NCI-H446 treated with DMSO at 0.1 percent for 48 hours (cell line): ENCODE results near the gene MEGF11.

Experiments
- DNase-seq: peaks from one replicate; lab custom pipeline; 2025; lab: John Stamatoyannopoulos, UW

The MEGF11 gene

DNA sequence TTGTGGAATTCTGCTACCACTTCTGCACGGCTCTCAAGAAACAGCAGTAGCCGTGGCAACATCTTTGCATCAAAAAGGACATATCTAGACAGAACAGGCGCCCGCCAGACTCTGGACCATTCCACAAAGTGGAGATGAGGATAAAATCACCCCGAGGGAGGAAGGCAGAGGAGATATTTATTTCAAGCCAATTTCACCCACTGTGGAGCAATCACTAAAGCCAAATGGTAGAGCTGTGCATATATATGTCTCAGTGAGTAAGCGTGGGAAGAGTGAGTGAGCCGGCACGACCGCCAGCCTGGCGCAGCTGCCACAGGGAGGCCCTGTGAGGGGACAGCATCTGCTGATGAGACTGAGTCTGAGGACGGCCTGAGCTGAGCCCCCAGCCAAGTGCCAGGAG is 111.3 kb downstream of the MEGF11 start:
- DNase-seq, result no peak

DNA sequence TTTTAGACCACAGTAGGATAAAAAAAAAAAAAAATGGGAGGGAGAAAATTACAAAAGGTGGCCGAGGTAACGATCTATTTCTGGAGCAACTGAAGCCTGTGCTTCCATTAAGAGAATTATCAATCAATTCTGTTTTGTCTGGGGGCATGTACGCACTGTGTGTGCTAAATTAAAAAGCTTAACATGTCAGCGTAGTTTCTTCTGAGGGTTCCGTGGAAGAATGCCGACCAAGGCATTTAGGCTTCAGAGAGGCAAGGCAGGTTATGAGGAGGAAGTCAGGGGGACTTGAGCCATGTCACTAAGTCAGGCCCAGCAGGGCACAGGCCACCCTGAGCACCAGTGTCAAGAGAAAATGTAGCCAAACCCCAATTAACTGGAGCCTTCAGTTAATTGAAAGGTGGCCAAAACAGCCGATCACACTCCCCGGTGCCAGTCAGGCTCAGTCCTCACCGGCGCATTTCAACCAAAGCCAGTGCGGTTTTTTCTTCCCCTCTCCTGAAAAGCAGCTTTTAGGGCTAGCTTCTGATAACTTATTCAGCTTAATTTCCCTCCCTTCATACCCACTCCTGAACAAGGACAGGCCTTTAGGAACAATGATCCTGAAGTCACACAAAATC is 113.9 kb downstream of the MEGF11 start:
- no peak for DNase-seq

DNA sequence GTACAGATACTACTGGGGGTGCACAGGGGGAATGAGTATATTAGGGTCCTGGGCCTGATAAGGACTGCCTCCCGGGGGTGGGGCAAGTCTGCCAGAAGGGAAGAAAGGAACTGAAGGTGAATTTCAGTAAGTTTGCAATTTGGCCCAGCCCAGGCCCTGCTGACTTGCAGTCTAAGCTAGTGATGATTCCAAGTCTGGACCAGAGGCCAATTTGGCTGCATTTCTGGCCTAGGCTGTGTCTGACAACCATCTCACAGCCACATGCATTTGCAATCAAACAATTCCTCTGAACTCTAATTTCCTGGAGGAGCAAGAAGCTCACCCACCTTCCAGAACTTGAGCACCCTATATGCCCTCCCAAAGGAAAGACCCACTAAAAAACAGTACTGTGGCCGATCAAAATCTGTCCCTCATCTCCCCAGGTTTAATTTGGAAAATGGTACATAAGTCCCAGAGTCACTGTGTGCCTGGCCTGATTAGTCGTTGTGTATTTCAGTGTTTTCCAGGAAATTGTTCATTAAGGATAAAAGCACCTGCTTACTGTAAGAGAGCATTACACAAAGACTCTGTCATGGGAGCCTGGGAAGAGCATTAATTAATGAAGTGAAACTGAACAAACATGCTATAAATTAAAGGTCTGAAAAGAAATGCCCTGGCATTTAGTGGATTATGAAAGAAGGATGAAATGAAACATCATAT is 114.5 kb downstream of the MEGF11 start:
- DNase-seq, result no peak

DNA sequence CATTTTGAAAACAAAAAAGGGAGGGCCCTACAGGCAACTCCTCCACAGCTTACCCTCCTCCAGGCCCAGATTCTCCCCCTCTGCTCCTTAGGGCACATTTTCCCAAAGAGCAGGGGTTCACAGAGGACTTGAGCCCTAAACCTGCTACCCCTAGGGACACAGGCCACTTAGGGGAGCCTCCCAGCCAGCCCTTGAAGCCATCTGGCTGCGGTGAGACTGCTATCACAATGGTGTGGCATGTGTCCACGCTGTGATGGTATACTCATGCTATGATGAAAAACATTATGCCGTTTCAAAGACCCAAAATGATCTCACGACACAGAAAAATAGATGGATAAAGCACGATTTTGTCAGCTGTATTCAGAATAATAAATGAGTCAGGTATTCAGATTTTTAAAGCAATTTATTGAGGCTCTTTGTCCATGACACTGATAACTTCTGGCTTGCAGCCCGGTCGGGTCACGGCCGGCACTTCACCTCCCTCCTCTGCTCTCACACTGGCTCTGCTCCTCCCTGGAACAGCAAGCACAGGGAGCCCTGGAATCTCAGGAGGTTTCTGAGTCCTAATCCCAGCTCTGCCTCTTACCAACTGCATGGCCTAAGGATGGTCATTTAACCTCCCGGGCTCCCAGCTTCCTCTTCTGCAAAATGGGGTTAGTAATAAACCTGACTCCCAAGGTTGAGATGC is 115.3 kb downstream of the MEGF11 start:
- no peak for DNase-seq

DNA sequence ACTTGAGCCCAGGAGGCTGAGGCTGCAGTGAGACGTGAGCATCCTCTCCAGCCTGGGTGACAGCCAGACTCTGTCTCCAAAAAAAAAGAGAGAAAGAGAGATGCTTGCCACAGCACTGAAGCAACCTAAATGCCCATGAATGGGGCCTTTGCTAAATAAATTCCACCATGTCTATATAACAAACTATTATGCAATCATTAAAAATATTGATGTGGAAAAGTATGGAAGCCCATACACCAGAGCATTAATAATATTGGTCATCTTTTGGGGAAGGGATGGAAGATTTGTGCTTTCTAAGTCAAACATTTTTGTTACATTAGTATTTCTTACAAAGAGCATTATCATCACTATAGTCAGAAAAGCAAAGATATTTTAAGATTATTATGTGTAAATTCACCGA is 116.6 kb downstream of the MEGF11 start:
- DNase-seq, result no peak

GRCh38 chr15:66135664-66136063 is 117.9 kb downstream of the MEGF11 start:
- DNase-seq, result no peak

DNA sequence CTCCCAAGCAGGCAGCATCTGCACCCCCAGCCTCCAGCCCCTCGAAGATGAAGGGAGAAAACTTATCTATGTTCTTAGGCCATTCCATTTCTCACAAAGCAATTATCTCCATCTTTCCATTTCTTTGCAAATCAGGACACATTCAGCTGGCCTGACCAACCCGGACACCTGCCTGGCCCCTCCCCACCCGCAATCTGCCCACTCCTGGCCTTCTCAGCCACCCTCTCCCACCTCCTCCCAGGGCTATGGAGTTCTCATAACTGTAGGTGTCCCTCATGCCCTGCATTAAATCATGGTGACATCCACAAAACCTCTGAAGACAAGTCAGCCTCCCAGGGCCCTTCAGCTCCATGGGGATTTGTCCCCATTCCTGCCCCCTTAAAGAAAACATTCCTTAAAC is 119.3 kb downstream of the MEGF11 start:
- no peak for DNase-seq

DNA sequence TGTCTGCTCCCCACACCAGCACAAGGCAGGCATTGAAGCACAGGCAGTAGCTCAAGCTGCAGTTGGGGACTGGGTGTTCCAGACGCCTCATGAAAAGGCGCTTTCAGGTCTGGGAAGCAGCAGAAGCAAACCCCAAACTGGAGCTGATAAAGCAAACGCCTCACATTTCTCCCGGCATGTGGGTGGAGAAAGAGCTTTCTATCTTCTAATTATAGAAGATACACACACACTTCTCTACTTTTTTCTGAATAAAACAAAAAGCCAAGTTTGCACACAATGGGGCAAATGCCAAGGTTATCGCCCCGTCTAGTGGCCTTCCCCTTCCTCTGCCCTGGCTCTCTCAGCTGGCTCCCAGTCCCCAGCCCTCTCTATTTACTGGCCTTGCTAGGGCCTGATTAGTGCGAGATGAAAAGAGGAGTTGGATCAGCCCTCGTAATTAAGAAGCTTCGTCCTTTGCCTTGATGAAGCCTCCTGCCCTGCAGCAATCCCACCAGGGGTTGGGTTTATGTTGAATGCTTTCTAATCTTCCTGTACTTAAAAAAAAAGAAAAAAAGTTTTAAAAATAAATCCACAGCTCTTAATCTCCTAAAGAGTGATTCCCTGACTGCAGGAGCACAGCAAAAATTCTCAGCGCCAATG is 120.2 kb downstream of the MEGF11 start:
- DNase-seq, result no peak

- DNase-seq, result no peak
Measured at GRCh38 chr15:66132251-66132816, 121.2 kb downstream of the MEGF11 start.

DNA sequence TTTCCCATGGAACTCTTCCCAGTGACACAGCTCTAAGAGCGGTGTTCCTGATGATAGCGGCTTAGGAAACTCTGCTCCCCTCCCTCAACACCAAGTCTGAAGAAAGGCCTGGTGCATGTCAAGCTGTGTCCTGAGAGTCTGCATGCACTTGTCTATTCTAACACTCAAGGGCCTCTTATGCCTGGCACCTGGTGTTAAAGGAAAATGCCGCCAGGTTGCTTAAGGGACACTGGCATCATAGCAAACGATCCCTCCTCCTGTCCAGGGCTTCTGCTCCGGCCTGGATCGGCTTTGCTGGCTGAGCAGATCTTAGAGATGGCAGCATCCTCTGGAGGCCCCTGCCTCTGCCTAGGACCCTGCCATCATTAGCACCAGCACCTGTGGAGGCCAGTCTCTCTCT is 121.7 kb downstream of the MEGF11 start:
- DNase-seq, result no peak

GRCh38 chr15:66131200-66131599 is 122.3 kb downstream of the MEGF11 start:
- no peak for DNase-seq

DNA sequence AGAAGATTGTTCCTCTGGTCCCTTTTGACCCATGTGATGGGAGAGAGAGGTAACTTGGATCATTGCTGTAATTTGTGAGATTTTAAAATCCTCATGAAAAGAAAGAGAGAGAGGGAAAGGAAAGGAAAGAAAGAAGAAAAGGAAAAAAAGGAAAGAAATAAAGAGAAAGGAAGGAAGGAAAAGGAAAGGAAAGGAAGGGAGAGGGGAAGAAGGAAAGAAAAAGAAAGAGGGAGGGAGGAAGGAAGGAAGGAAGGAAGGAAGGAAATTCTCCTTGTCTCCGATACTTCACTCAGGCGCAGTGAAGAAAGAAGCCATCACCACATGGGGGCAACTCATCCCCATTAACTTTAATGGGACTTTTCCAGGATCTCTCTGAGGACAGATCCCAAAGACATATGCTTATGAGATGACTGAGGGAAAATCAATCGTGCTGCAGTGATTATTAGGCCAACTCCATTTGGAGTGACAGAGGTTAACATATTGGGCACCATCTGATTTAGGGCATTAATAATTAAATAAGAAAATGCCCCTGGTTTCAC is 123.0 kb downstream of the MEGF11 start:
- DNase-seq, result no peak

DNA sequence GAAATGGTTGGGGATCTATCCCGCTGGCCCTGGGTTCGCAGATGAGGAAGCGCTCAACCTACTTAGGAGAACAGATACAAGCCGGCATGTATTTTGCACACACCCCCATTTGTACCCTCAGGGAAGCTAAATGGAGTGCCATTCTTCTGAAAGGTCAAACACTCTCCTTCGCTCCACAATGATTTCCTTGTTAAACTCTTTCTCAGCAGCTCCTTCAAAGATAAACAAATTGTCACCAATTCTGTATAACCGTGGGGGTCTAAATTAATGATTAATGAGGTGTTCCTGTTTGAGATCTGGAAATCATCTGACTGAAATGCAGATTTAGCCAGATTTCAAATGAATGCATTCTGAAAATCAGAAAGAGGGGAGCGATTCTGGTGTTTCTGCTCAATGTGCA is 124.0 kb downstream of the MEGF11 start:
- DNase-seq, result no peak

GRCh38 chr15:66128116-66128680 is 125.4 kb downstream of the MEGF11 start:
- DNase-seq, result no peak

DNA sequence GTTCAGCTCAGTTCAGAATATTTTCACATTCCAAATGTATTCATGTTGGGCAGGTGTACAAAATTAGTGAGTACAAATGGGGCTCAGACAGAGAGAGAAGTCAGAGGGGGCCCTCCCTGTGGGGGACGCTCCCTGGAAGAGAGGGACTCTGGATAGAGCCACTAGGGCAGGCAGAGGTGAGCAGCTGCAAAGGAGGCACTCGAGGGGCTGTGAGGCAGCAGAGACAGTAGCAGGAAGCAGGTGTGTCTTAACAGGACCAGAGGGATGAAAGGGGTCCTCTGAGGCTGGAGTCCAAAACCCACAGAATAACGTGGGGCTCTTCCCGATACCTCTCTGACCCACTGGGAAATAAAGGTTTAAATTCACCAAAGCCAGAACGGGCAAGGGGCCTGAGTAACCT is 127.1 kb downstream of the MEGF11 start:
- DNase-seq, result no peak

DNA sequence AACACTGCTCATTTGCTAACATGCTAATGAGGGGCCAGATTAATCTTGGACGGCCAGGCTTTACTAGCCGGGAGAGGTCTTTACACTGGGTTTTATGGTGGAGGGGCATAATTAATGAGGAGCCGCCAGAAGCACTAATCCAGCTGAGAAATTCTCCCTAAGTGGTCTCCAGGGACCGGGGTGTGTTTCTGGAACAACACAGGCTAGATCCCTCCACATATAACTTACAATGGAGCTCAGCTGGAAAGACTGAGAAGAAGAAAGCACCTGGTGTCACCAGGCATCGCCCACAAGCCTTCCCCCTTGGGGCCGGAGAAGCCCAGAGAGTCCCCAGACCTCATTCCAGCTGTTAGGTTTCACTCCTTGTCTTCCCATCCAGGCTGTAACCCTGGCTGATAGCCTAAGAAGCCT is 127.5 kb downstream of the MEGF11 start:
- DNase-seq, result no peak

GRCh38 chr15:66124651-66125050 is 128.9 kb downstream of the MEGF11 start:
- DNase-seq, result no peak

- no peak for DNase-seq
Measured at GRCh38 chr15:66123799-66124198, 129.8 kb downstream of the MEGF11 start.

GRCh38 chr15:66120422-66120821 is 133.1 kb downstream of the MEGF11 start:
- DNase-seq, result no peak

DNA sequence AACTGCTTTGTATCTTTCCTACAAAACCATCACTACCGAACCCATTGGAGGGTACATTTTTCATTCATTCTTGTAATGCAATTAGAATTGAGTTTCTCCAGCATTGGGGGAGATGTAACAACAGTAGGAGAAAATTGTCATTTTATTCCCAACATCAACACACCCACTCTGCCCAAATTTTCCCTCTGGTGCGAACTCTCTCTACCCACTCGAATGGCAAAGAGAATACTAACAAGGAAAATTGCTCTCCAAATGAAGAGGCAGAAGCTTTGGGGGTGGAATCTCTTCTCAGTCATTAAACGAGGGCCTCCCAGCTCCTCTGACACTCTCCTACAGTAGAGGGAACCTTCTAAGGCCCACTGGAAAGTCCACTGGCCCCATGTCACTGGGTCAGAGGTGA is 135.7 kb downstream of the MEGF11 start:
- no peak for DNase-seq

DNA sequence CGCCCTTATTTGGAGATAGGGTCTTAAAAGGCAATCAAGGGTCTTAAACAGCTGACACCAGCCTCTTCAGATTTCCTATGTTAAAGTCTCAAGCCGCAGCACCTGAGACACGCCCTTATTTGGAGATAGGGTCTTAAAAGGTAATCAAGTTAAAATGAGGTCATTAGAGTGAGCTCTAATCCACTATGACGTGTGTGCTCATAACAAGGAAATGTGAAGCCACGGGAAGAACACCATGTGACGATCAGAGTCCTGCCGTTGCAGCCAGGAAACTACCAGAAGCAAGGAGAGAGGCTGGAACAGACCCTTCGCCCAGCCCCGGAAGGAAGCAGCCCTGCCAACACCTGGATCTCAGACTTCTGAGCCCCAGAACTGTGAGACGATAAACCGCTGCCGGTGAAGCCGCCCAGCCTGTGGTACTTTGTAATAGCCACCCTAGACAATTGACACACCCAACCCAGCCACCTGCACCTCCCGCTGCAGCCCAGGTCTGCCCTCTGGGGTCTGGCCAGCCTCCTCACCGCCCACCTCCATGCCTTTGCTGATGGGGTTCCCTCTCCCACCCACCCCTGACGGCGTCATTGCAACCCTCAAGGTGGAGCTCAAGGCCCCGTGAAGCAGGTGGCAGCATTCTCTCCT is 137.9 kb downstream of the MEGF11 start:
- DNase-seq, result no peak
